ENCODE results near the gene FOXP1. TPM values are rescaled to one million over a fixed set of nuclear protein-coding genes. Genes with fewer than 3 reads are reported as not detected.

FOXP1 gene
- total and polyA plus RNA-seq, 2 of the 13 experiments (the other 11 are each of a cell fraction or from before 2014, with no cell fraction given): 40.4 to 59.0 TPM

GRCh38 chr3:71202848-71203533 lies 380.5 kb downstream of the FOXP1 start:
- H3K4me2 ChIP-seq (ENCODE audit: low read depth, low read length): no peak overlapping the region
- ATAC-seq: no peak
- peaks cover 51% of the 10 kb centered on the region for H3K4me1 ChIP-seq (ENCODE audit: insufficient read depth, low read length)
- no TSS peak for BruUV-seq (replicated peaks)
- no peak overlapping the region for H3K9ac ChIP-seq (ENCODE audit: insufficient read depth, low read depth, low read length)
- H2AFZ ChIP-seq (ENCODE audit: low read length): no peak overlapping the region
- in situ Hi-C loops (cut with HindIII; ENCODE audit: extremely low pct_ligation_motif_present, low pct_unique_long_range_greater_than_20kb): no loop called here
- 90% methylated on average over 5 of the region's 5 CpGs for WGBS (ENCODE audit: low lambda C conversion rate)
- no peak for TF ChIP-seq ISL2 (CRISPR knock-in tag; IDR thresholded peaks at IDR 0.05)
- TF ChIP-seq EZH2 (conservative IDR thresholded peaks at IDR 0.05; ENCODE audit: low read depth, low read length): no peak
- TF ChIP-seq GPBP1L1 (CRISPR knock-in tag; IDR thresholded peaks at IDR 0.05): no peak
- no peak for TF ChIP-seq ARID3A (IDR thresholded peaks at IDR 0.05; ENCODE audit: low read depth, low read length)
- TF ChIP-seq ARNTL (CRISPR knock-in tag; IDR thresholded peaks at IDR 0.05): no peak
- CTCF ChIA-PET (ENCODE audit: low intra/inter-chr PET ratio, low total read pairs): no interaction called here
- POLR2A ChIA-PET: no interaction called here
- no peaks in the 10 kb centered on the region for H3K27me3 ChIP-seq (ENCODE audit: control insufficient read depth in 1 of 2, insufficient read depth in 2 of 2, low read length in 2 of 2)
- no peaks in the 10 kb centered on the region for H3K9me3 ChIP-seq (ENCODE audit: low read length)
- FAIRE-seq: no peak
- 0 out of 5 replicates have a peak, but pooled peaks cover 0 to 2% of the 10 kb centered on the region in 2 experiments for H3K36me3 ChIP-seq (replicated peaks in 1 of 2; ENCODE audit: control insufficient read depth in 1 of 2, insufficient read depth in 2 of 2, low read length in 2 of 2)
- H3K27ac ChIP-seq (ENCODE audit: extremely low read length, insufficient read depth, low read length): no peak overlapping the region
- H3K79me2 ChIP-seq (ENCODE audit: insufficient read depth, low read length): peaks cover 40% of the 10 kb centered on the region
- no peaks in the 10 kb centered on the region for H4K20me1 ChIP-seq (ENCODE audit: insufficient read depth, low read length)
- no peak for DNase-seq (ENCODE audit: low spot score)
- intact Hi-C loops (cut with micrococcal nuclease; ENCODE audit: unreplicated experiment): no loop called here
- no peak overlapping the region for H3K4me3 ChIP-seq (replicated peaks in 1 of 3; ENCODE audit: insufficient read depth in 1 of 3, low read depth in 2 of 3, low read length in 3 of 3)
